ENCODE measurements around the gene ATPAF1. TPM values are rescaled to one million over a fixed set of nuclear protein-coding genes. Genes with fewer than 3 reads are reported as not detected.

ATPAF1 gene
- total RNA-seq, 1 donor from 2014 or later: 79.3 TPM

GRCh38 chr1:46587069-46587468 lies 81.1 kb downstream of the ATPAF1 start:
- Histone ChIP-seq H3K79me2 (ENCODE audit: low read depth) (no peaks in the 10 kb centered on the region), H3K36me3 (no peaks in the 10 kb centered on the region), H3K27ac (no peak overlapping the region), H4K20me1 (ENCODE audit: low read depth) (no peaks in the 10 kb centered on the region), H3K4me2 (no peak overlapping the region), H3K9ac (no peak overlapping the region), H3K4me3 (no peak overlapping the region), H2AFZ (replicated peaks) (no peak overlapping the region), H3F3A (ENCODE audit: low read depth) (no peaks in the 10 kb centered on the region), H3K4me1 (peaks cover 23% of the 10 kb centered on the region), H3K9me3 (ENCODE audit: low read depth) (no peaks in the 10 kb centered on the region), H3K27me3 (no peaks in the 10 kb centered on the region)
- no peak overlapping the region for H3K4me3 Mint-ChIP-seq
- DNase-seq (ENCODE audit: low spot score): no peak
- H3K27ac Mint-ChIP-seq: no peak overlapping the region
- peaks cover 2% of the 10 kb centered on the region for H3K27me3 Mint-ChIP-seq (ENCODE audit: insufficient read depth, low read depth)
- peaks cover 5% of the 10 kb centered on the region for H3K4me1 Mint-ChIP-seq
- TF ChIP-seq EZH2 (IDR thresholded peaks at IDR 0.05): no peak
- no peak for TF ChIP-seq EZH2phosphoT487 (IDR thresholded peaks at IDR 0.05)
- TF ChIP-seq CTCF (IDR thresholded peaks at IDR 0.05): no peak
- no peaks in the 10 kb centered on the region for H3K9me3 Mint-ChIP-seq
- H3K36me3 Mint-ChIP-seq: peaks cover 21% of the 10 kb centered on the region

GRCh38 chr1:46585312-46585938 lies 82.7 kb downstream of the ATPAF1 start:
- H3K9me3 Mint-ChIP-seq: no peaks in the 10 kb centered on the region
- Histone ChIP-seq H3K36me3 (no peaks in the 10 kb centered on the region), H3K27me3 (no peaks in the 10 kb centered on the region), H3K4me3 (no peak overlapping the region), H3K9me3 (ENCODE audit: low read depth) (no peaks in the 10 kb centered on the region), H3K27ac (no peak overlapping the region), H2AFZ (replicated peaks) (no peak overlapping the region), H3F3A (ENCODE audit: low read depth) (peaks cover 6% of the 10 kb centered on the region), H3K9ac (no peak overlapping the region), H3K4me1 (peaks cover 22% of the 10 kb centered on the region), H3K79me2 (ENCODE audit: low read depth) (no peaks in the 10 kb centered on the region), H4K20me1 (ENCODE audit: low read depth) (no peaks in the 10 kb centered on the region), H3K4me2 (no peak overlapping the region)
- H3K4me3 Mint-ChIP-seq: no peak overlapping the region
- no peak overlapping the region for H3K27ac Mint-ChIP-seq
- no peak for TF ChIP-seq EZH2phosphoT487 (IDR thresholded peaks at IDR 0.05)
- peaks cover 5% of the 10 kb centered on the region for H3K4me1 Mint-ChIP-seq
- H3K27me3 Mint-ChIP-seq (ENCODE audit: insufficient read depth, low read depth): peaks cover 2% of the 10 kb centered on the region
- H3K36me3 Mint-ChIP-seq: peaks cover 17% of the 10 kb centered on the region
- no peak for DNase-seq (ENCODE audit: low spot score)

GRCh38 chr1:46583494-46583893 lies 84.7 kb downstream of the ATPAF1 start:
- Mint-ChIP-seq H3K27me3 (ENCODE audit: insufficient read depth, low read depth) (peaks cover 2% of the 10 kb centered on the region), H3K9me3 (no peaks in the 10 kb centered on the region), H3K27ac (no peak overlapping the region), H3K4me1 (peaks cover 5% of the 10 kb centered on the region), H3K4me3 (no peak overlapping the region), H3K36me3 (peaks cover 7% of the 10 kb centered on the region)
- Histone ChIP-seq H3K9ac (no peak overlapping the region), H4K20me1 (ENCODE audit: low read depth) (no peaks in the 10 kb centered on the region), H3F3A (ENCODE audit: low read depth) (peaks cover 6% of the 10 kb centered on the region), H3K4me2 (no peak overlapping the region), H3K27ac (no peak overlapping the region), H3K9me3 (ENCODE audit: low read depth) (no peaks in the 10 kb centered on the region), H3K27me3 (no peaks in the 10 kb centered on the region), H2AFZ (replicated peaks) (no peak overlapping the region), H3K36me3 (no peaks in the 10 kb centered on the region), H3K4me3 (no peak overlapping the region), H3K79me2 (ENCODE audit: low read depth) (no peaks in the 10 kb centered on the region), H3K4me1 (peaks cover 19% of the 10 kb centered on the region)
- DNase-seq (ENCODE audit: low spot score): no peak
- TF ChIP-seq CTCF (IDR thresholded peaks at IDR 0.05) (no peak), EZH2 (IDR thresholded peaks at IDR 0.05) (no peak), EZH2phosphoT487 (IDR thresholded peaks at IDR 0.05) (no peak)

- peaks cover 6% of the 10 kb centered on the region for H3F3A ChIP-seq (ENCODE audit: low read depth)
- Mint-ChIP-seq H3K27me3 (ENCODE audit: insufficient read depth, low read depth) (peaks cover 2% of the 10 kb centered on the region), H3K27ac (no peak overlapping the region), H3K36me3 (peaks cover 7% of the 10 kb centered on the region), H3K9me3 (no peaks in the 10 kb centered on the region), H3K4me3 (no peak overlapping the region), H3K4me1 (peaks cover 5% of the 10 kb centered on the region)
- no peak overlapping the region for H3K9ac ChIP-seq
- H3K4me1 ChIP-seq: peaks cover 19% of the 10 kb centered on the region
- TF ChIP-seq EZH2 (IDR thresholded peaks at IDR 0.05) (no peak), CTCF (IDR thresholded peaks at IDR 0.05) (no peak), EZH2phosphoT487 (IDR thresholded peaks at IDR 0.05) (no peak)
- H3K4me3 ChIP-seq: no peak overlapping the region
- no peak overlapping the region for H2AFZ ChIP-seq (replicated peaks)
- no peaks in the 10 kb centered on the region for H3K79me2 ChIP-seq (ENCODE audit: low read depth)
- no peak overlapping the region for H3K4me2 ChIP-seq
- no peaks in the 10 kb centered on the region for H3K9me3 ChIP-seq (ENCODE audit: low read depth)
- no peaks in the 10 kb centered on the region for H3K27me3 ChIP-seq
- no peaks in the 10 kb centered on the region for H4K20me1 ChIP-seq (ENCODE audit: low read depth)
- H3K27ac ChIP-seq: no peak overlapping the region
- no peak for DNase-seq (ENCODE audit: low spot score)
- no peaks in the 10 kb centered on the region for H3K36me3 ChIP-seq
Measured at GRCh38 chr1:46582972-46583371, 85.2 kb downstream of the ATPAF1 start.

Measured in neural progenitor cell (in vitro differentiated cells).